ENCODE results near the gene FKBP11.

The FKBP11 gene

DNA sequence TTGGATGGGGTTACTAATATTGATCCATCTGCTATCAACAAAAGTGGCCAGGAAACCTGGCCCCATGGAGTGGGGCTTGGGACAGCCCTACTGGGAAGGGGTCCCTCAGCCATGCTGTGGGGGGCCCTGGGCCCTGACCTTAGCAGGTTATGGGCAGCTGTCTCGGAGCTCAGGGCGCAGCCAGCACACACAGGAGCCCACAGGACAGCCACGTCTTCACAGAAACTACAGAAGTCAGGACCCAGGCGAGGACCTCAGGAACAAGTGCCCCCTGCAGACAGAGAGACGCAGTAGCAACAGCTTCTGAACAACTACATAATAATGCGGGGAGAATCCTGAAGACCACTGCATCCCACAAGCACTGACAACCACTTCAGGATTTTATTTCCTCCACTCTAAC is 11.9 kb upstream of the FKBP11 start:
- no peak overlapping the region for H3K27ac ChIP-seq (ENCODE audit: low read depth in 2 of 2, low read length in 2 of 2)
- H3K9ac ChIP-seq (ENCODE audit: low read depth in 1 of 2, low read length in 2 of 2): no peak overlapping the region
- no peaks in the 10 kb centered on the region for H3K4me1 ChIP-seq (ENCODE audit: control insufficient read depth in 2 of 2, insufficient read depth in 2 of 2, low read length in 2 of 2)
- H3K4me3 ChIP-seq (ENCODE audit: low read length in 2 of 2): no peak overlapping the region
- H3K9me3 ChIP-seq (ENCODE audit: control insufficient read depth in 2 of 2, low read length in 2 of 2): no peaks in the 10 kb centered on the region
- no peaks in the 10 kb centered on the region for H3K27me3 ChIP-seq (ENCODE audit: control insufficient read depth in 2 of 2, insufficient read depth in 2 of 2, low read length in 2 of 2)
- peaks cover 61 to 68% of the 10 kb centered on the region in 2 donors for H3K36me3 ChIP-seq (ENCODE audit: control insufficient read depth in 2 of 2, insufficient read depth in 2 of 2, low read length in 2 of 2)

DNA sequence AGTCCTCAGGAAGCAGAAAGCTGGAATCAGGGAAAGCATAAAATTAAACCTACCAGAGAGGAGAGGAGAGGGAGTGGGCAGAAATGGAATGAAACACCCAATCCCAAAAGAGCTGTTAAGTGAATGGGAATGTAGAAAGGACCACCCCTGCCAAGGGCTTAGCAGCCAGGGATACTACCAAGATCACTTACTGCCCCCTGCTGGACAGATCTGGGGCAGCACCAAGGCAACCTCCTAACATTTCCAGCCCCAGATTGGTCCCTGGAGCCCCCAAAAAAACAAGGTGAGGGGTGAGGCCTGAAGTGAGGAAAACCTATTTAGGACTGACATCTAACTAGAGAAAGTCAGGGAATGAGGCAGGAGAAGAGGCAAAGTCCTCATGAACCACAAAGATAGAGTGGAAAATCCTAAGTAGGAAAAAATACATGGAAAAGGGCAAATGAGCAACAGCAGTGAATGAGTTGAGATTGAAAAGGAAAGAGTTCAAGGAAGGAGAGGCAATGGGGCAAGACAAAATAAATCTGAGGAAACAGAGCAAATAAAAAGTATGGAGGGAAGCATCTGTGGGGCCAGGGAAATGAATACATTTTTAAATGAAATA is 11.2 kb upstream of the FKBP11 start:
- no peak overlapping the region for H3K4me3 ChIP-seq (ENCODE audit: low read length in 2 of 2)
- H3K27ac ChIP-seq (ENCODE audit: low read depth in 2 of 2, low read length in 2 of 2): no peak overlapping the region
- no peaks in the 10 kb centered on the region for H3K9me3 ChIP-seq (ENCODE audit: control insufficient read depth in 2 of 2, low read length in 2 of 2)
- H3K4me1 ChIP-seq (ENCODE audit: control insufficient read depth in 2 of 2, insufficient read depth in 2 of 2, low read length in 2 of 2): no peaks in the 10 kb centered on the region
- peaks cover 62 to 65% of the 10 kb centered on the region in 2 donors for H3K36me3 ChIP-seq (ENCODE audit: control insufficient read depth in 2 of 2, insufficient read depth in 2 of 2, low read length in 2 of 2)
- no peaks in the 10 kb centered on the region for H3K27me3 ChIP-seq (ENCODE audit: control insufficient read depth in 2 of 2, insufficient read depth in 2 of 2, low read length in 2 of 2)
- H3K9ac ChIP-seq (ENCODE audit: low read depth in 1 of 2, low read length in 2 of 2): no peak overlapping the region

DNA sequence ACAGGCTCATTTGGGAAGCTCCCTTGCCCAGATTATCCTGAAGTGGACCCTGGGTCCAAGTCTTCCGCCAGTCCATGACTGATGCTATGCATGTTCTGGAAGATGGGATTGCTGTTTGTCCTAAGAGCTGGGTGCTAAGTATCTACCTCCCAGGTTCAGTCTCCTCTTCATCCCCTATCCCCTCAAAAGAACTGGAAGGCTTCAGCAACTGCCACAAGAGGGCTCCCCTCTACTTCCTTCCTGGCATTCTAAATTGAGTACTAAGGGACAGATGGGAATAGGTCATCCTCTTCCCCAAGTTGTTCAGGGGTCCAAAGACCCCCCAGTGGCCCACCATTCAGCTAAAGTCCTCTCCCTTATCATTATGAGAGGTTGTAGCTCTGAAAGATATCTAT is 9.0 kb upstream of the FKBP11 start:
- peaks cover 54 to 58% of the 10 kb centered on the region in 2 donors for H3K36me3 ChIP-seq (ENCODE audit: control insufficient read depth in 2 of 2, insufficient read depth in 2 of 2, low read length in 2 of 2)

DNA sequence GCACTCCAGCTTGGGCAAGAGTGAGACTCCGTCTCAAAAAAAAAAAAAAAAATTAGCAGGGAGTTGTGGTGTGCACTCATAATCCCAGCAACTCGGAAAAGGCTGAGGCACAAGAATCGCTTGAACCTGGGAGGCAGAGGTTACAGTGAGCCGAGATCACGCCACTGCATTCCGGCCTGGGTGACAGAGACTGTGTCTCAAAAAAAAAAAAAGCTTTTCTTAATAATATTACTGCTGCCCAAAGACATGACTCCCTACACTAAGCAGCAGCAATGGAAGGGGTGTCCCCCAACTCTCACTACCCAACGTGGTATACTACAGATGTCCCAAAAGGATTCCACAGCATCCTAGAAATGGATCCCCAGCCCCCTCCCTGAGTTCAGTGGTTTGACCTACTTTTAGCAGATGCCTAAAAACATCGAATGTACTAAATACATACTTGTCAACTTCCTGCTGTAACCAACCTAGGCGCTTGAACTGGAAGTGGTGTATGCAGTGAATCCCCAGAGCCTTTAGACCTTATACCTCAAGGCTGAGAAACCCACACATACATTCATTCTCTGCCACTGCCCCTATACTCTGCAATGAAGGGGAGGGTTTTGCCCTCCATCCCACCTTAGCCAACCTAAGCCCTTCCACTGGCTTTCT is 8.5 kb upstream of the FKBP11 start:
- no peaks in the 10 kb centered on the region for H3K27me3 ChIP-seq (ENCODE audit: control insufficient read depth in 2 of 2, insufficient read depth in 2 of 2, low read length in 2 of 2)
- H3K4me1 ChIP-seq (ENCODE audit: control insufficient read depth in 2 of 2, insufficient read depth in 2 of 2, low read length in 2 of 2): no peaks in the 10 kb centered on the region
- H3K9me3 ChIP-seq (ENCODE audit: control insufficient read depth in 2 of 2, low read length in 2 of 2): no peaks in the 10 kb centered on the region
- no peak overlapping the region for H3K4me3 ChIP-seq (ENCODE audit: low read length in 2 of 2)
- peaks cover 49 to 56% of the 10 kb centered on the region in 2 donors for H3K36me3 ChIP-seq (ENCODE audit: control insufficient read depth in 2 of 2, insufficient read depth in 2 of 2, low read length in 2 of 2)
- H3K27ac ChIP-seq (ENCODE audit: low read depth in 2 of 2, low read length in 2 of 2): peak overlapping the region; percentile 17 to 18
- H3K9ac ChIP-seq (ENCODE audit: low read depth in 1 of 2, low read length in 2 of 2): no peak overlapping the region

More for the DNA sequence above, 9.0 kb upstream of the FKBP11 start:
- Histone ChIP-seq H3K4me1 (ENCODE audit: control insufficient read depth in 2 of 2, insufficient read depth in 2 of 2, low read length in 2 of 2) (no peaks in the 10 kb centered on the region), H3K9me3 (ENCODE audit: control insufficient read depth in 2 of 2, low read length in 2 of 2) (no peaks in the 10 kb centered on the region), H3K27me3 (ENCODE audit: control insufficient read depth in 2 of 2, insufficient read depth in 2 of 2, low read length in 2 of 2) (no peaks in the 10 kb centered on the region), H3K9ac (ENCODE audit: low read depth in 1 of 2, low read length in 2 of 2) (no peak overlapping the region), H3K4me3 (ENCODE audit: low read length in 2 of 2) (no peak overlapping the region), H3K27ac (ENCODE audit: low read depth in 2 of 2, low read length in 2 of 2) (peak overlapping the region; percentile 17 to 18)

DNA sequence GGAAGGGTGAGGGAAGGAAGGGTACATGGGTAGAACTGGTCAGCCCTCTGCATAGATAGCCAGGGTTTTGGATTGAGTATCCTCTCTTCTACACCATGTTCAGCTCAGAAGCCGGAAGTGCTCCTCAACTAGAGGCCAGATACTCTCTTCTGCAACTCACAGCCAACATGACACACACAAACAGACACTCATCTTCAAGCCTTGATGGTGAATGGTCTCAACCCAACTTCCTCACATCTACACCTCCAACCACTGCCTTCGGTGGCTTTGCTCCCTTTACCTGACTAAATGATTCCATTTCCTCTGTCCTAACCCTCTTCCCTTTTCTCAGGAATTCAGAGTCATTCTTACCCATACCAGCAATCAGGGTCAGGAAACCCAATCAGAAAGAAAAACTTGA is 7.6 kb upstream of the FKBP11 start:
- Histone ChIP-seq H3K27me3 (ENCODE audit: control insufficient read depth in 2 of 2, insufficient read depth in 2 of 2, low read length in 2 of 2) (no peaks in the 10 kb centered on the region), H3K4me1 (ENCODE audit: control insufficient read depth in 2 of 2, insufficient read depth in 2 of 2, low read length in 2 of 2) (no peaks in the 10 kb centered on the region), H3K27ac (ENCODE audit: low read depth in 2 of 2, low read length in 2 of 2) (no peak overlapping the region), H3K9ac (ENCODE audit: low read depth in 1 of 2, low read length in 2 of 2) (no peak overlapping the region), H3K36me3 (ENCODE audit: control insufficient read depth in 2 of 2, insufficient read depth in 2 of 2, low read length in 2 of 2) (peaks cover 42 to 51% of the 10 kb centered on the region in 2 donors), H3K4me3 (ENCODE audit: low read length in 2 of 2) (no peak overlapping the region), H3K9me3 (ENCODE audit: control insufficient read depth in 2 of 2, low read length in 2 of 2) (no peaks in the 10 kb centered on the region)

DNA sequence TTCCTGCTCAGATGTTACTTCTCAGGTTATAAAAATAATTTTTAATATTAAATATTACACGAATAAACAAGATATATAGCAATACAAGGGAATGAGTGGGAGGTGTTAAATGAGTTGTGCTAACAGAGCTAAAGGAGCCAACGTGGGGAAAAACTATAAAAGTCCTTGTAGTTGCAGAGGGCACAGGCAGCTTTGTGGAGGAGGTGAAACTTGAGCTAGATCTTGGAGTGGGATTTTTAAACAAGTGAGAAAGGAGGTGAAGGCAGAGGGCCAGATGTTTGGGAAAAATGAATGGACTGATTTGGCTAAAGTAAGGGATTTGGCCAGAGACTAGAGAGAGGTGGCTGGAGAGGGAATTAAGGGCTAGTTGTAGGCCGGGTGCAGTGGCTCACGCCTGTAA is 5.2 kb upstream of the FKBP11 start:
- Histone ChIP-seq H3K27ac (ENCODE audit: low read depth in 2 of 2, low read length in 2 of 2) (no peak overlapping the region), H3K9me3 (ENCODE audit: control insufficient read depth in 2 of 2, low read length in 2 of 2) (no peaks in the 10 kb centered on the region), H3K4me3 (ENCODE audit: low read length in 2 of 2) (no peak overlapping the region), H3K36me3 (ENCODE audit: control insufficient read depth in 2 of 2, insufficient read depth in 2 of 2, low read length in 2 of 2) (peaks cover 27 to 32% of the 10 kb centered on the region in 2 donors), H3K27me3 (ENCODE audit: control insufficient read depth in 2 of 2, insufficient read depth in 2 of 2, low read length in 2 of 2) (no peaks in the 10 kb centered on the region), H3K4me1 (ENCODE audit: control insufficient read depth in 2 of 2, insufficient read depth in 2 of 2, low read length in 2 of 2) (peaks cover 3% of the 10 kb centered on the region in 2 donors), H3K9ac (ENCODE audit: low read depth in 1 of 2, low read length in 2 of 2) (no peak overlapping the region)

DNA sequence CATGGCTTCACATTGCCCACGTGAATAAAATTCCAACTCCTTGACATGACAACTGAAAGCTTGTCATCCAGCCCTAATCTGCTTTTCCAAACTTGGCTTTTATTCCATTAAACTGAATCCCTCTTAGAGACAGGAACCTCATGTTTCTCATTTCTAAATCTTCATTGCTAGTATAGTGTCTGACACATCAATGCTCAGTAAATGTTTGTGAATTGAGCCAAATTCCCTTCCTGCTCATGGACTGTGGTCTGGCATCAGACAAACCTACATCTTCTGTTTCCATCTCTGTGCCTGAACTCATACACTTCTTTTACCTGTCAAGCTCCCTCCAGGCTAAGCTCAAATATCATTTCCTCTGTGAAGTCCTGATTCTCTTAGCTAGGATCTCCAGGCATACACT is 4.3 kb upstream of the FKBP11 start:
- Histone ChIP-seq H3K4me3 (ENCODE audit: low read length in 2 of 2) (no peak overlapping the region), H3K27me3 (ENCODE audit: control insufficient read depth in 2 of 2, insufficient read depth in 2 of 2, low read length in 2 of 2) (no peaks in the 10 kb centered on the region), H3K9me3 (ENCODE audit: control insufficient read depth in 2 of 2, low read length in 2 of 2) (no peaks in the 10 kb centered on the region), H3K36me3 (ENCODE audit: control insufficient read depth in 2 of 2, insufficient read depth in 2 of 2, low read length in 2 of 2) (peaks cover 23 to 27% of the 10 kb centered on the region in 2 donors), H3K9ac (ENCODE audit: low read depth in 1 of 2, low read length in 2 of 2) (no peak overlapping the region), H3K27ac (ENCODE audit: low read depth in 2 of 2, low read length in 2 of 2) (no peak overlapping the region), H3K4me1 (ENCODE audit: control insufficient read depth in 2 of 2, insufficient read depth in 2 of 2, low read length in 2 of 2) (peaks cover 3 to 4% of the 10 kb centered on the region in 2 donors)

DNA sequence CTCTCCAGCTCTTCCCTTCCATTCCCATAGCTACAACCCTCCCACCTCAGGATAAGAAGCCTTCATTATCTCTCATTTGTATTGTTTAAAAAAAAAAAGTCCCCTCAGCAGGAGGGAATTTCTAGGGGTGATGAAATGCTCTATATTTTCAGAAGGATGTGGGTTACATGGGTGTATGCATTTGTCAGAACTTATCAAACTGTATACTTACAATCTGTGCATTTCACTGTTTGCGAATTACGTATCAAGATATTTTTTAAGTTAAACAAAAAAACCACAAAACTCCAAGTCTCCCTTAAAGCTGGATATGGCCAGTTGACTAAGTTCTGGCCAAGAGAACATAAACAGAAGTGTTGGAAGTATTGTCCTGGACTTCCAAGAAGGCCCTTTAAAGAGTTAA is 2.0 kb upstream of the FKBP11 start:
- H3K9ac ChIP-seq (ENCODE audit: low read depth in 1 of 2, low read length in 2 of 2): no peak overlapping the region
- H3K27ac ChIP-seq (ENCODE audit: low read depth in 2 of 2, low read length in 2 of 2): no peak overlapping the region
- H3K9me3 ChIP-seq (ENCODE audit: control insufficient read depth in 2 of 2, low read length in 2 of 2): no peaks in the 10 kb centered on the region
- H3K36me3 ChIP-seq (ENCODE audit: control insufficient read depth in 2 of 2, insufficient read depth in 2 of 2, low read length in 2 of 2): peaks cover 15 to 21% of the 10 kb centered on the region in 2 donors
- no peak overlapping the region for H3K4me3 ChIP-seq (ENCODE audit: low read length in 2 of 2)
- peaks cover 3 to 8% of the 10 kb centered on the region in 2 donors for H3K4me1 ChIP-seq (ENCODE audit: control insufficient read depth in 2 of 2, insufficient read depth in 2 of 2, low read length in 2 of 2)
- H3K27me3 ChIP-seq (ENCODE audit: control insufficient read depth in 2 of 2, insufficient read depth in 2 of 2, low read length in 2 of 2): no peaks in the 10 kb centered on the region

DNA sequence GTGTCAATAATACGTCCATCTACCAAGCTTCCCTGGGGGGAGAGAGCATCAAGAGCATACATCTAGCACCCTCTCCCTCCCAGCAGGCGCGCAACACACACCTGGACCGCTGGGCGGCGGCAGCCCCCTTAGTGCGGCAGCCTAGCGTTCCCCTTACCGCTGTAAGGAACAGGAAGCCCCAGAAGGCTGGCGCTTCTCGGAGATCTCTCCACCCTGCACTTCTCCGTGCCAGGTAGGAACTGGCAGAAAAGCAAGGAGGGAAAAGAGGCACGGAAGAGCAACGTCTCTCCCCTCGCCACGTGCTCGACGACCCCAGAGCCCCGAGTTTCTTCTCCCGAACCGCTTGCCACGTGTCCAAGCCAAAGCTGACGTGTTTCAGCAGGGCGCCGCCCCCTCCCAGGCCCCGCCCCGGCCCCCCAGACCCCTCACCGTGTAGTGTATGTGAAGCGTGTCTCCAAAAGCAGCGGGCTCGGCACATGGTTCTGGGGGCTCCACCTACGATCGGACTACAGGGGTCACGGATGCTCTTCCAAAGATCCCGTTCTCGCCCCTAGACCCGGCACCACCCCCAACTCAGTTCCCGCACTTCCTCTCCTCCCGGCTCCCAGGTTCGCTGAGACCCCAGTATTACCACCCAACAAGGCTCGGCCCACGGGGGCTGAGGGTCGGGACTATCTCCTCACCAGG is 532 bp downstream of the FKBP11 start:
- Histone ChIP-seq H3K9ac (ENCODE audit: low read depth in 1 of 2, low read length in 2 of 2) (peak overlapping the region; percentile 70 to 84), H3K4me1 (ENCODE audit: control insufficient read depth in 2 of 2, insufficient read depth in 2 of 2, low read length in 2 of 2) (peaks cover 3 to 8% of the 10 kb centered on the region in 2 donors), H3K27me3 (ENCODE audit: control insufficient read depth in 2 of 2, insufficient read depth in 2 of 2, low read length in 2 of 2) (no peaks in the 10 kb centered on the region), H3K36me3 (ENCODE audit: control insufficient read depth in 2 of 2, insufficient read depth in 2 of 2, low read length in 2 of 2) (peaks cover 9 to 10% of the 10 kb centered on the region in 2 donors), H3K9me3 (ENCODE audit: control insufficient read depth in 2 of 2, low read length in 2 of 2) (no peaks in the 10 kb centered on the region), H3K27ac (ENCODE audit: low read depth in 2 of 2, low read length in 2 of 2) (peak overlapping the region; percentile 52 to 67), H3K4me3 (ENCODE audit: low read length in 2 of 2) (peak overlapping the region; percentile 85 to 89)

DNA sequence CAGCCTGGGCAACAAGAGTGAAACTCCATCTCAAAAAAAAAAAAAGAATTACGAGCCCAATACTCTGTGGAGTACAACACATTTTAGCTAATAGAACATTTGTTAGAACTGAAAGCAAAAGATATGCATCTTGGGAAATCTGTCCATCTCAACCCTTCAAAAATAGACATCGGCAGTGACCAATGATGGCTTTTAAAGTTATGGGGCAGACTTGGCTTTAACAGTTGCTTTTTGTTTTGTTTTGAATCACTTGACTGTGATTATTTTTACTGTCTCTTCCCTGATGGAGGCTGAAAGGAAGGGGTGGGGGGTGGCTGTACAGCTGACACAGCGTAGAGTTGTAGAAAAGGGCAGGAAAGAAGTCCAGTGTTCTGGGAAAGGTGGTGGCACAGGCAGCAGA is 2.2 kb downstream of the FKBP11 start:
- H3K4me1 ChIP-seq (ENCODE audit: control insufficient read depth in 2 of 2, insufficient read depth in 2 of 2, low read length in 2 of 2): peaks cover 3 to 8% of the 10 kb centered on the region in 2 donors
- H3K9me3 ChIP-seq (ENCODE audit: control insufficient read depth in 2 of 2, low read length in 2 of 2): no peaks in the 10 kb centered on the region
- no peak overlapping the region for H3K27ac ChIP-seq (ENCODE audit: low read depth in 2 of 2, low read length in 2 of 2)
- H3K9ac ChIP-seq (ENCODE audit: low read depth in 1 of 2, low read length in 2 of 2): no peak overlapping the region
- no peak overlapping the region for H3K4me3 ChIP-seq (ENCODE audit: low read length in 2 of 2)
- no peaks in the 10 kb centered on the region for H3K27me3 ChIP-seq (ENCODE audit: control insufficient read depth in 2 of 2, insufficient read depth in 2 of 2, low read length in 2 of 2)
- H3K36me3 ChIP-seq (ENCODE audit: control insufficient read depth in 2 of 2, insufficient read depth in 2 of 2, low read length in 2 of 2): peaks cover 4 to 6% of the 10 kb centered on the region in 2 donors

All from mucosa of rectum (tissue), 2 donors.